Forelimb muscle (tissue), 1 donor: ENCODE results near the gene ELOVL6. TPM values are rescaled to one million over a fixed set of nuclear protein-coding genes. Genes with fewer than 3 reads are reported as not detected.

Experiments used
- DNase-seq: peaks from one replicate; pipeline ENCODE4 v3.0.0-alpha.2; 2013; ENCODE audit warnings: low read depth
- polyA plus RNA-seq: library from polyadenylated mRNA; unstranded; fragments of 120-200 nt; gene quantifications from one replicate; pipeline ENCODE4 v1.2.1, GENCODE V29; 2013; ENCODE audit not compliant: insufficient read length

ELOVL6 gene
- polyA plus RNA-seq, 1 donor, result 6.1 TPM

GRCh38 chr4:110032603-110033002, 165.8 kb downstream of the ELOVL6 start:
- no peak for DNase-seq

GRCh38 chr4:110025718-110026117, 172.7 kb downstream of the ELOVL6 start:
- DNase-seq, result no peak

GRCh38 chr4:110025056-110025455, 173.4 kb downstream of the ELOVL6 start:
- no peak for DNase-seq

GRCh38 chr4:110022457-110022856, 176.0 kb downstream of the ELOVL6 start:
- no peak for DNase-seq

- no peak for DNase-seq
Measured at GRCh38 chr4:110020646-110021443, 177.6 kb downstream of the ELOVL6 start.

- DNase-seq, result no peak
Measured at GRCh38 chr4:110020139-110020538, 178.3 kb downstream of the ELOVL6 start.

GRCh38 chr4:110019153-110019552, 179.3 kb downstream of the ELOVL6 start:
- DNase-seq, result no peak

GRCh38 chr4:110014233-110014632, 184.2 kb downstream of the ELOVL6 start:
- DNase-seq, result no peak

- DNase-seq, result no peak
Measured at GRCh38 chr4:110012917-110013316, 185.5 kb downstream of the ELOVL6 start.

- DNase-seq, result no peak
Measured at GRCh38 chr4:110010797-110011196, 187.6 kb downstream of the ELOVL6 start.

GRCh38 chr4:110009550-110009949, 188.9 kb downstream of the ELOVL6 start:
- DNase-seq, result no peak

GRCh38 chr4:110008540-110008939, 189.9 kb downstream of the ELOVL6 start:
- no peak for DNase-seq

GRCh38 chr4:110007217-110007616, 191.2 kb downstream of the ELOVL6 start:
- no peak for DNase-seq

- peak; percentile 55 for DNase-seq
Measured at GRCh38 chr4:110005461-110006056, 192.9 kb downstream of the ELOVL6 start.

- no peak for DNase-seq
Measured at GRCh38 chr4:110004556-110004955, 193.9 kb downstream of the ELOVL6 start.

- DNase-seq, result no peak
Measured at GRCh38 chr4:110003401-110004187, 194.8 kb downstream of the ELOVL6 start.

GRCh38 chr4:110002326-110002725, 196.1 kb downstream of the ELOVL6 start:
- no peak for DNase-seq

- no peak for DNase-seq
Measured at GRCh38 chr4:109999585-109999912, 198.9 kb downstream of the ELOVL6 start.

- DNase-seq, result peak; percentile 46
Measured at GRCh38 chr4:109998867-109999584, 199.4 kb downstream of the ELOVL6 start.

- no peak for DNase-seq
Measured at GRCh38 chr4:109996526-109996925, 201.9 kb downstream of the ELOVL6 start.
